HPDE6-E6E7 (cell line): ENCODE measurements around the gene IBA57.

ENCODE experiments used
- DNase-seq: peaks from one replicate; pipeline ENCODE4 v3.0.0; 2011; ENCODE audit warnings: missing footprints; ENCODE audit errors: extremely low spot score

The IBA57 gene

DNA sequence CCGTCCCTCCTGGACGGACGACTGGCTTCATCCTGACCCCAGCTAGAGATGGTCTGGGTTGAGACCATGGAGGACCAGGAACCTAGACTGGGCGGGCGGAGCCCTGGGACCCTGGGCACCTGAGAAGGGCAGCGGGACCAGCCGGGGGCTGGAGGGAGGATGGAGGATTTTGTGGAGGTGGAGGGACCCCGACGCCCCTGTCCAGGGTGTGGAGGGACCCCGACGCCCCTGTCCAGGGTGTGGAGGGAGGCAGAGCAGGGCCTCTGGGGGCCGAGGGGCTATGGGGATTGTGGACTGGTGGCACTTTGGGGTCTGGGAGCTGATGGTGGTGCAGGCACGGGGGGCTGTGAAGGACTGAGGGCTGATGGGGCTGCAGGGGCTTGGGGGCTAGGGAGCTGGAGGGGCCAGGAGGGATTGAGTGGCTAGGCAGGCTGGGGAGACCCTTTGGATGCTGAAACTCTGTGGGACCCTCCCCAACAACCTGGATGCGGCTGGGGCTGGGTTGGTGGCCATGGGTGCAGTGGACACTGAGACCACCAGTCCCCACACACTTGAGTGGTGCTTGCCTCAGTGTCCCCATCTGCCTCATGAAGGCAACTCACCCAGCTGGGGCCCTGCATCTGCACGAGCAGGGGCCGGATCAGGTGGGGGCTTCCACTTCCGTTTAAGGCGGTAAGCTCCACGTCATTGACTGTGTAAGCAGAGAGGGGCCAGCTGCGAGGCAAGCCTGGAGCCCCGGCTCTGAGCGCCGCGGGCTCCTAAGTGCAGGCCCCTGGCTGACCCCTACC, 8.5 kb upstream of the IBA57 start:
- DNase-seq, result no peak

DNA sequence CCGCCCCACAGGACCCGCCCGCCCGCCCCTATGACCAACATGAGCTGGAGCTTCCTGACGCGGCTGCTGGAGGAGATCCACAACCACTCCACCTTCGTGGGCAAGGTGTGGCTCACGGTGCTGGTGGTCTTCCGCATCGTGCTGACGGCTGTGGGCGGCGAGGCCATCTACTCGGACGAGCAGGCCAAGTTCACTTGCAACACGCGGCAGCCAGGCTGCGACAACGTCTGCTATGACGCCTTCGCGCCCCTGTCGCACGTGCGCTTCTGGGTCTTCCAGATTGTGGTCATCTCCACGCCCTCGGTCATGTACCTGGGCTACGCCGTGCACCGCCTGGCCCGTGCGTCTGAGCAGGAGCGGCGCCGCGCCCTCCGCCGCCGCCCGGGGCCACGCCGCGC, 7.9 kb upstream of the IBA57 start:
- no peak for DNase-seq

DNA sequence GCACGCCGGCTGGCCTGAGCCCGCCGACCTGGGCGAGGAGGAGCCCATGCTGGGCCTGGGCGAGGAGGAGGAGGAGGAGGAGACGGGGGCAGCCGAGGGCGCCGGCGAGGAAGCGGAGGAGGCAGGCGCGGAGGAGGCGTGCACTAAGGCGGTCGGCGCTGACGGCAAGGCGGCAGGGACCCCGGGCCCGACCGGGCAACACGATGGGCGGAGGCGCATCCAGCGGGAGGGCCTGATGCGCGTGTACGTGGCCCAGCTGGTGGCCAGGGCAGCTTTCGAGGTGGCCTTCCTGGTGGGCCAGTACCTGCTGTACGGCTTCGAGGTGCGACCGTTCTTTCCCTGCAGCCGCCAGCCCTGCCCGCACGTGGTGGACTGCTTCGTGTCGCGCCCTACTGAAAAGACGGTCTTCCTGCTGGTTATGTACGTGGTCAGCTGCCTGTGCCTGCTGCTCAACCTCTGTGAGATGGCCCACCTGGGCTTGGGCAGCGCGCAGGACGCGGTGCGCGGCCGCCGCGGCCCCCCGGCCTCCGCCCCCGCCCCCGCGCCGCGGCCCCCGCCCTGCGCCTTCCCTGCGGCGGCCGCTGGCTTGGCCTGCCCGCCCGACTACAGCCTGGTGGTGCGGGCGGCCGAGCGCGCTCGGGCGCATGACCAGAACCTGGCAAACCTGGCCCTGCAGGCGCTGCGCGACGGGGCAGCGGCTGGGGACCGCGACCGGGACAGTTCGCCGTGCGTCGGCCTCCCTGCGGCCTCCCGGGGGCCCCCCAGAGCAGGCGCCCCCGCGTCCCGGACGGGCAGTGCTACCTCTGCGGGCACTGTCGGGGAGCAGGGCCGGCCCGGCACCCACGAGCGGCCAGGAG, 7.2 kb upstream of the IBA57 start:
- DNase-seq, result no peak

DNA sequence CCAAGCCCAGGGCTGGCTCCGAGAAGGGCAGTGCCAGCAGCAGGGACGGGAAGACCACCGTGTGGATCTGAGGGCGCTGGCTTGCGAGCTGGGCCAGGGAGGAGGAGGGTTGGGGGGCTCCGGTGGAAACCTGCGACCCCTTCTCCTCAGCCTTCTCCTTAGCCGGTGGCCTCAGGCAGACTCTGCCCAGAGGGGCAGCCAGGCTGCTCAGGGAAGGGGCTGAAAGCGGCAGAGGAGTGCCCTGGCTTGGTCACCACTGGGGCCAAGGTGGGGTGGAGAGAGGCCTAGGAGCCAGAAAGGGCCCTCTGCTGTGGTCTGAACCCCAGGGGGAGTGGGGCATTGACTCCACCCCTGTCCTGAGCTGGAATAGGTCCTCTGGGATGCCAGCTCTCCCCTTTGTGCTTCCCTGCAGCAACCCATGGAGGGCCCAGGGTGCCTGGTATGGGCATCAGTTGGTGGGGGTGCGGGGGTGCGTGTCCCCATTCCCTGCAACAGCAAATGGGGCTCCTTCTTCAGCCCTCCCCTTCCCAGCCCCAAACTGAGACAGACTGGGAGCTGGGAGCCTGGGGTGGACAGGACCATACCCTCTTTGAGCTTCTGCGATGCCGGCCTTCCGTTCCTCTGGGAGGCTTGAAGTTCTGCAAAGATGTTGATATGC, 6.5 kb upstream of the IBA57 start:
- no peak for DNase-seq

DNA sequence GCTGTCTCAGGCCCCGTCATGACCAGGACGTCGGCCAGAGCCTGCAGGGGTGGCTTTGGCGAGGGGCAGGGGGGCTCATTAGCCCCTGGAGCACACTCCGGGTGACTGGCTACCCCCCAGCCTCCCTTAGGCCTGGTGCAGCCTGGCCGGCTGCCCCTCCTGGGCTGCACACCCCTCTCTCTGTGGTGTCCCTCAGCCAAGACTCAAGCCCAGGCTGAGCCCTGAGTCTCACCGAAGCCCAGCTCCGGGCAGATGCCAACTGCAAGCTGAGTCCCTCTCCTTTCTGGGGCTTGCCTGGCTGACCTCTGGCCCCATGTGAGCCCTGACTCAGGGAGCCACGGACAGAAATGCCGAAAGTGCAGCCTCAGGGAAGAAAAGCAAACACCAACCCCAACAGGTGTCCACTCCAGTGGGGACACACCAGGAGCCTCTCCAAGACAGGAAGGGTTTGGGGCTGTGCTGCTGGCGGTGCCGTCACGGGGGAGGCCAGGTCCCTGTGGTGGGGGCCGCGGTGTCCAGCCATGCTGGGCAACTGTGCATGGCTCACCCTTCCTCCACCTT, 5.3 kb upstream of the IBA57 start:
- no peak for DNase-seq

DNA sequence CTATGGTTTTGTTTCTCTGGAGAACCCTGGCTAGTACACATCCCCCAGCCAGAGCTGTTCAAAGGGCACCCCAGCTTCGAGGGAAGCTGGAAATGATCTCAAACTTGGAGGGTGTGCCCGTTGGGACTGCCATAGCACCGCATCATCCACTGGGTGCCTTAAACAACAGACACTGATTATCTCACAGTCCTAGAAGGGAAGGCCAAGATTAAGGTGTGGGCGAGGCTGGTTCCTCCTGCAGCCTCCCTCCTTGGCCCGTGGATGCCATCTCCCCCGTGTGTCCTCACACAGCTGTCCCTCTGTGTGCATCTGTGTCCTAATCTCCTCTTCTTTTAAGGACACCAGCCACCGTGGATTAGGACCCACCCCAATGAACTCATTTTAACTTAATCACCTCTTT, 4.2 kb upstream of the IBA57 start:
- DNase-seq, result no peak

DNA sequence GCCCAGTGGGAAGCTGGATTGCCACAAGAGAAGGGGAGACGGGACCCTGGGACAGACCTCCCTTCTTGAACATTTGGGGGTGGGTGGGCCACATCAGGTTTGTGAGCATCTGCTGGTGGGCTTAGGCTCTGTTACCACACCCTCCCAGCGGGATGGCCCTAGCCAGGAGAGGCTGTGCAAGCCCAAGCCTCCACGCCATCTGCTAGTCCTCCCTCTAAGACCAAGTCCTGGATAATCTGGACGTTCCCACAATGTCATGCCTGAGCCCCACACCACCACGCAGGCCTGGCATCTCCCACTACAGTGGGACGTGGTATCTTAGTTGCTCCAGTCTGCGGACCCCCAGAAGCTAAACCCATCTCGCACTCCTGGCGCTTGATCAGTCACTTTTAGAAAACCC, 3.7 kb upstream of the IBA57 start:
- DNase-seq, result no peak

DNA sequence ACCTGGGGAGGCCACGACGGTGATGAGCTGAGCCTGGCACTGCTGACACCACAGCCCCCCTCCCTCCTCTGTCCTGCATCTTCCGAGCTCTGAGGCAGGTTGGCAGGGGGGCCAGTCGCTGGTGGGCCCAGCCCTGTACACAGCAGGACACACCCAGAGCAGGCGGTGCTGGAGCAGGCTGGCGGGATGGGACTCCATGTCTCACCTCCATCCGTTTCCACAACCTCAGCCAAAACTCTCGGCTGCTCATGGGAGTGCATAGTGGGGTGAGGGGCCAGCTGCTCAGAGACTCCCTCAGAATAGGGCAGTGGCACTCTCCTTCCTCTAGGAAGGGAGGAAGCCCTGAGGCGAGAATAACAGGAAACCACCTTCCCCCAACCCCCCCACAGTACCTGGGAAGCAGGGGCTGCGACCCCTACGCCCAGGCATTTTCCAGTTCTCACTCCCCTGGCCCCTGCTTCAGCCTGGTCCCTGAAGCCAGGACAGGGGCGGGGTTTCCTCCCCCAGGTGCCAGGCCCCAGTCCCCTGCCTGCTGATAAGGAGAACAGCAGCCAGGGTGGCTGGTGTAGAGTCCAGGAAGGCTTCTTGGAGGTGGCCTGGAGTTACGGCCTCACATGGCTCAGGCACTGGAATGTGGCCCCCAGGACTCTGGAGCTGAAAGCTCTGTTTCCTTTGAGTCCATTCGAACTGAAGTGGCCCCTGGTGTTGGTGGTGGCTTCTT, 3.2 kb upstream of the IBA57 start:
- DNase-seq, result no peak

DNA sequence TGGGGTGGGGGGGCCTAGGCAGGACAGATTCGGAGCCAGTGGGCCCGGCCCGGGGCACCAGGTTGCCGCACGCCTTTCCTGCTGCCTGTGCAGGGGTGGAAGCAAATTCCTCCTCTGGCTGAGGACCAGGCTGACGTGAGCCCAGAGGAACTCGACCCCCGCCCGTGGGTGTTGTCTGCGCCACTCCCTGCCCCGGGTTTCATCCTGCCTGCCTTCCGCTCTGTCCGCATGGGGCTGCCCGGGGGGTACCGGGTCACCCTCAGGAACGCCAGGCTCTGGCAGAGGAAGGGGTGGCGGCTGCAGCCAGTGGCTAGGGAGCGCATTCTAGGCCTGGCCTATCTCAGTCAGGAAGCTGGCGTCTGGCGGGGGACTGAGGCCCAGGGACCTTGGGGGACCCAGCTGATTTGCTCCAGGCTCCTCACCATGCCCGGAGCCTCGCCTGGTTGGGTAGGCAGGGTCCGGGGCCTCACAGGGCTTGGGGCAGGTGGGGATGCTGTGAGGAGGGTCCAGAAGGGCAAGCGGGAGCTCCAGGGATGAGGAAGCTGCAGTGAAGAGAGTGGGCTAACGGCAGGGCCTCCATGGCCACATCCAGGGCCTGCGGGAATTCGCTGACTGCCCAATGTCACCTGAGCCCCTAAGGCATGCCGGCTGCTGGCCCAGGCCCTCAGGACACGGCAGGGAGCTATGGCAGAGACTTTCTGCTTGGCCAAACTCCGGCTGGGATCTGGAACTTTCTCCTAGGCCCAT, 2.4 kb upstream of the IBA57 start:
- DNase-seq, result no peak

DNA sequence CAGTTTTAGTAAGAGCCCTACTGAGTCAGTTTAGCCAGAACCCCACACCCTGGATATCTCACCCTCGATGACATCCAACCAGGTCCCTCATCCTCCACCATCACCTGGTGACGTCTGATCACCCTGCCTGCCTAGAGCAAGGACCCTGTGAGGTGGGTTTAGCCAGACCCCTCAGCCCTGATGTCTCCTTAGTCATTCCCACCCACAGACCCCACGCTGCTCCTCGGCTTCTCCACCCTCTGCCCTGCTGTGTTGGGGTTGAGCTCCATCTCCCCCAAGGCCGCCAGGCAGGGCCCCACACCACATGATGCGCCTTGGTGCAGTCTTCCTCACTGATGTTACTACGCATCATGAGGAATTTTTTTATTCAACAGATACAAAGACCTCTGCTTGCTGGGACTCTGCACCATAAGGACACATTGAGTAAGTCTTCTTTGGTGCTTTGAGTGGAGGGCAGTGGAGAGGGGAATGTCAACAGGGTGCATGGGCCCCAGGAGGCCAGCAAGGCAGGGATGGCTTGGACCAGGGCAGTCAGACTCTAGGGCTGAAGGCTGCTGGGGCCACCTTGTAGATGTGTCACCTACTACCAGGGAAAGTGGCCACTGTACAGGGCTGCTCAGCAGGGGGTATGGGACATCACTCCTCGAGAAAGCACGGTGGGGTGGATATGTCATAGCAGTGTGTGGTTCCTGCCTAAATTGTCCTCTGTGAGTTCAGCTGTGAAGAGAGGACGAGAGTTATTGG, 1.7 kb upstream of the IBA57 start:
- no peak for DNase-seq

DNA sequence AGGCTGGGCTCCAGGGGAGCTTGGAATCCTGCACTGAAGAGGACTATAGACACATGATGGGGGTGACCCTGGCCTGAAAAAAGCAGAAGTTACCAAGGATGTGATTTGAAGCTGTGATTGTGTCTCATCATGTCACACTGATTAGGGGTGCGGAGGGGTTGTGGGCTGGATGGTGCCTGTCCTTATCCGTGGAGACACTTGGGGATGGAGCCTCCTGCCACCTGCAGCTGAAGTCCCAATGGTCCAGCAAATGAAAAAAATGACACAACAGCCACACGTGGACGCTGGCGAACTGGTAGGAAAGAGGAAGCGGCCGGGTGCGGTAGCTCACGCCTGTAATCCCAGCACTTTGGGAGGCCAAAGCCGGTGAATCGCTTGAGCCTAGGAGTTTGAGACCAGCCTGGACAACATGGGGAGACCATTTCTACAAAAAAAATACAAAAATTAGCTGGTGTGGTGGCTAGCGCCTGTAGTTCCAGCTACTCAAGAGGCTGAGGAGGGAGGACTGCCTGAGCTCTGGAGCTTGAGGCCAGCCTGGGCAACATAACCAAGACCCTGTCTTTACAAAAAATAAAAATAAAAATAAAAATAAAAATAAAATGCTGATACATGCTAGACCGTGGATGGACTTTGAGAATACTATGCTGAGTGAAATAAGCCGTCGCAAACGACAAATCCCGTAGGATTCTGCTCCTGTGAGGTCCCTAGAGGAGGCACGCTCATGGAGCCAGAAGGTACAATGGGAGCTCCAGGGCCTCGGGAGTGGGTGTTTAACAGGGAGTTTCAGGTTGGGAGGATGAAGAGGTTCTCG, 838 bp upstream of the IBA57 start:
- no peak for DNase-seq

DNA sequence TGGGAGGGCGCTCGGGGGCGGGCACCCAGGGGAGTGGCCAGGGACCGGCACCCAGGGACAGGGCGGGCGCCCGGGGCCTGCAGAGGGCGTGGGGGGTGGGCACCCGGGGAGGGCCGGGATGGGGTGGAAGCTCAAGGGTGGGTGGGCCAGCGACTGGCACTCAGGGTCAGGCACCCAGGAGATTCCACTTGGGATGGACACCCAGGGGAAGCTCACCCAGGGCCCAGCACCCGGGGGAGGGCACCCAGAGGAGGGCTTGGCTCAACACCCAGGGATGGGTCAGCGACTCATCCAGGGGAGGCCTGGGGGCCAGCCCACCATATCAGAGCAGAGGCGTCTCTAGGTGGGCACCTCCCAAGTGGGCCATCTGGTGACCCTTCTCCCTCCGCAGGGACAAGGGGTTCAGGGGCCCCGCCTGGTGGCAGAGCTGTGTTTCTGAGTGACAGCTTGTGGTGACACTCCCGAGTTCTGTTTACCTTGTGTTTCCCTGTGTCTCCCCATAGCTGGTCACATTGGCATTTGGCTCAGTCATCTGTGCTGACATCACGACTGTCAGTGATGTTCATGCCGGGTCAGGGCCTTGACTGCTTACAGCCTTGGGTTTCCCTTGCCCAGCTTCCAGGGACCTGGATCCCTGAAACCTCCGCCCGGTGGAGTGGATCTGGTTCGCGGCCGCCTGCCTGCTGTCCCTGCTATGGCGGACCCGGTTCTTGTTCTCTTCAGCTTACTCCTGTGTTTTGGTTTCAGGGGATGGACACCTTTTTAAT, 749 bp downstream of the IBA57 start:
- peak; percentile 96 for DNase-seq

DNA sequence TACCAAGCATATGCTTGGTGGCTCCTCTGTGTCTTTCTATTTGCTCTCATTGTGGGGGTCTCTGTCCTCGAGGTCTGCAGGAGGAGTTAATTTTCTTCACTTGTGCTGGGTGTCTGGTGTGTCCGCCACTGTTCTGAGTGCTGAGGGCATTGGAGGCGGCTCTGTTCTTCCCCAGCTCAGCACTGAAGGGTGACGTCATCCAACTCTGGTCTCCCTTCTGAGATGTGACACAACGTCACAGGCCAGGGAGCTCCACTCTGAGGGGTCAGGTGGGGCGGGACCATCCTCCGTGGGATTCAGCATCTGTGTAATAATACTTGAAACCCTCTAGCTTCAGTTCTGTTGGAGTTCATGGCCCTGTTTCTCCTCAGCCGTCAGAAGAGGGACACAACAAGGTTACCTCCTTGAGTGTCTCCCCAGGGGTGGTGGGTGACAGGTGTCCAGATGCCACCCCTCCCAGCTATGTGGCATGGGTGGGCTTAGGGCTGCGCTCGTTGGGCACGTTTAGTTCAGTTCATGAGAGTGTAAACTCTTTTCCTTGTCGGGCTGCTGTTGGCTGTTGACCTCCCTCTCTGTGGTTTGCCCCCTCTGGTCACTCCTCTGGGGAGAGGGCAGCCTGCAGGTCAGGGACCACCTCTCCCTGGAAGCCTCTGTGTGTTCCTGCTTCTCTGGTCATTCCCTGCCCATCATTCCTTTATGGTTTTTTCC, 3.1 kb downstream of the IBA57 start:
- DNase-seq, result no peak

DNA sequence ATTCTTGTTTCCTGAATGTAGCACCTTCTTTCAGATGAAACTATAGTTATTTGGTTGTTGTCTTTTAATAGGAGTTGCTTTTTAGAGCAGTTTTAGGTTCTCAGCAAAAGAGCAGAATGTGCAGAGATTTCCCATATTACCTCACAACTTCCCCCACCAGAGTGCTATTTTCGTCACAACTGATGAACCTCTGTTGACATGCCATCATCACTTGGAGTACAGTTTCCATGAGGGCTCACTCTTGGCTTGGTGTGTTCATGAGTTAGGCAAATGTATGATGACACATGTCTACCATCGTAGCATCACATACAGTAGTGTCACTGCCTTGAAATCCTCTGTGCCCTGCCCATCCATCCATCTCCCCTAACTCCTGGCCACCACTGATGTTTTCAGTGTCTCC, 3.7 kb downstream of the IBA57 start:
- no peak for DNase-seq

DNA sequence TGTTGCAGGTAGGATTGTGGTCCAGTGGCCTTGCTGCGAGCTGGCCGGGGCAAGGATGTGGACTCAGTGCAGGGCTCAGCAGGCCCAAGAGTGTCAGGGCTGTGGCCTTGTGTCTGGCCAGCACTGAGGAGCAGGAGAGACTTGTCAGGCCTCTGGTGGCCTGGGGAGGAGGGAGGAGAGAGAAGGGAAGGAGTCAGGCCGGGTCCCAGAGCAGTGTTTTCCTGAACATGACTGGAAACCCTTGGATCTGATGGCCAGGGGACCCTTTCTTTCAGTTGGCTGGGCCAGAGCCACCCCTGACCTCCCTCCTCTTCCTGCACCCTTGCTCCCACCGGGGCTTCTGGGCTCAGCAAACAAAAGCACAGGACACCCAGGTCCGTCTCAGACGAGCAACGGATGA, 5.1 kb downstream of the IBA57 start:
- DNase-seq, result no peak

DNA sequence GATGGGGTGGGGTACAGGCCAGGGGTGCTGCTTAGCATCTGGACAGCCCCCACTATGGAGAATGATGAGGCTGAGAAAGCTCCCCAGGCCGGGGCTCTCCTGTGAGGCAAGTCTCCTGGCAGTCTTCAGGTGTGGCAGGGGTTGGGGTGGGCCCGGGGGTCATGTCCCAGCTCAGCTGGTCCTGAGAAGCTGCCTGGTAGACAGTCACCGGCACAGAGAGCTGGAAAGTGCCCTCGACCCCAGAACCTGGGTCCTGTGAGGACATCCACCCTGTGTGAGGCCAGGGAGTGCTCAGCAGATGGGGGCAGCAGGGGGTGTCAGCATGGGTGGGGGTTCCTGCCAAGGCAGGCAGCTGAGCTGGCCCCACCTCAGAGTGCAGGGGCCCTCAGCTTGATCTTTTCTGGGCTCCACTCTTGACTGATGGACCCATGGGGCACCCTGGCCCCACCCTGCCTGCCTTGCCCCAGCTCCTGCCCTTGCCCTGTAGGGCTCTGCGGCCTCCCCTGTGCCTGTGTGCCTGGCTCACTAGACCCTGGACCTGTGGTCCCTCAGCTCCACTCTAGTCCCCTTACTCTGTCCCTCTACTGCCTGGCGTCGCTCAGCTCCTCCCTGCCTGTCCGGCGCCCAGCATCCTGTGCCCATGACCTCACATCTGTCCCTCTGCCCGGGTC, 5.8 kb downstream of the IBA57 start:
- no peak for DNase-seq
